SHP77 (cell line): ENCODE data around the gene LHX6.

ENCODE experiments used
- DNase-seq, 2 experiments: peaks; one replicate each; lab custom pipeline; 2025; lab: John Stamatoyannopoulos, UW

The LHX6 gene

GRCh38 chr9:122228568-122229484, at the start of gene LHX6:
TSS of gene LHX6 (minus strand) at chr9:122228957. CDS start at chr9:122228740, 217 bp downstream.
- no peak for DNase-seq

GRCh38 chr9:122277285-122277897, 48.6 kb upstream of the LHX6 start:
- no peak for DNase-seq

- DNase-seq, result no peak
These were observed 47.3 kb upstream of the LHX6 start for GRCh38 chr9:122276096-122276495.

- DNase-seq, result no peak
These were observed 45.3 kb upstream of the LHX6 start for GRCh38 chr9:122274055-122274454.

GRCh38 chr9:122268041-122268814, 39.5 kb upstream of the LHX6 start:
- no peak for DNase-seq

GRCh38 chr9:122265149-122265915, 36.6 kb upstream of the LHX6 start:
- peak; percentile 8 to 35 for DNase-seq

- DNase-seq, result peak; percentile 87 to 88
These were observed 35.8 kb upstream of the LHX6 start, which contains the start of the genes MRRF and RBM18 for GRCh38 chr9:122264360-122265148. TSS of gene MRRF (plus strand) at chr9:122264882. CDS start at chr9:122270892, 6,010 bp downstream. TSS of gene RBM18 (minus strand) at chr9:122264840. CDS start at chr9:122261492, 3,348 bp downstream.

- no peak for DNase-seq
These were observed 35.1 kb upstream of the LHX6 start for GRCh38 chr9:122263699-122264349.

GRCh38 chr9:122262073-122262472, 33.3 kb upstream of the LHX6 start:
- DNase-seq, result no peak

- no peak for DNase-seq
These were observed 32.7 kb upstream of the LHX6 start for GRCh38 chr9:122261469-122261881.

GRCh38 chr9:122258886-122259415, 30.2 kb upstream of the LHX6 start:
- no peak for DNase-seq

- DNase-seq, result no peak
These were observed 27.4 kb upstream of the LHX6 start for GRCh38 chr9:122256206-122256605.

- DNase-seq, result no peak
These were observed 26.0 kb upstream of the LHX6 start for GRCh38 chr9:122254761-122255160.

- no peak for DNase-seq
These were observed 24.0 kb upstream of the LHX6 start for GRCh38 chr9:122252796-122253195.

GRCh38 chr9:122251351-122251750, 22.6 kb upstream of the LHX6 start:
- no peak for DNase-seq

- no peak for DNase-seq
These were observed 19.7 kb upstream of the LHX6 start for GRCh38 chr9:122248448-122248865.

GRCh38 chr9:122246666-122247065, 17.9 kb upstream of the LHX6 start:
- no peak for DNase-seq

- DNase-seq, result no peak
These were observed 15.6 kb upstream of the LHX6 start for GRCh38 chr9:122244349-122244748.

- no peak for DNase-seq
These were observed 11.0 kb upstream of the LHX6 start for GRCh38 chr9:122239722-122240121.

- DNase-seq, result no peak
These were observed 7.9 kb upstream of the LHX6 start for GRCh38 chr9:122236681-122237080.
